DMS79 treated with DMSO at 0.1 percent for 48 hours (cell line): ENCODE results near the gene CPSF3.
"Not testable (repeated sequence)": the region's sequence is repeated elsewhere in the genome, so short reads cannot be mapped to it uniquely, and the experiment has no call there.

Experiments used
- DNase-seq: peaks from one replicate; lab custom pipeline; 2025; lab: John Stamatoyannopoulos, UW

Gene CPSF3

DNA sequence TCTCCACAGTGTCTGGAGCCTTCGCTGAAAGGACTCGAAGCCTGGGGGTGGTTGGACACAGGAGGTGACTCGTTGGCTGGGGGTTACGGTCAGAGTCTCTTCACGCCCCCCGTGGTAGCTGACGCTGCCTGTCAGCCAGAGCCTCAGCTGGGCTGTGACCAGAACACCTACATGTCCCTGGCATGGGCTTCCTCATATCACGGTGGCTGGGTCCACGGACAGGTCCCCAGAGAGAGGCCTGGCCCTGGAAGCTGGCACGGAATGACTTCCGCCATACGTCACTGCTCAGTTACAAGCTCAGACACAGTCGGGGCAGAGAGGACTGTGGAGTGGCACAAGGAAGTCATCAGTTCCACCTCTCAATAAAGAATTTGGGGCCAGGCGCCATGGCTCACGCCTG is 28.6 kb upstream of the CPSF3 start:
- no peak for DNase-seq

DNA sequence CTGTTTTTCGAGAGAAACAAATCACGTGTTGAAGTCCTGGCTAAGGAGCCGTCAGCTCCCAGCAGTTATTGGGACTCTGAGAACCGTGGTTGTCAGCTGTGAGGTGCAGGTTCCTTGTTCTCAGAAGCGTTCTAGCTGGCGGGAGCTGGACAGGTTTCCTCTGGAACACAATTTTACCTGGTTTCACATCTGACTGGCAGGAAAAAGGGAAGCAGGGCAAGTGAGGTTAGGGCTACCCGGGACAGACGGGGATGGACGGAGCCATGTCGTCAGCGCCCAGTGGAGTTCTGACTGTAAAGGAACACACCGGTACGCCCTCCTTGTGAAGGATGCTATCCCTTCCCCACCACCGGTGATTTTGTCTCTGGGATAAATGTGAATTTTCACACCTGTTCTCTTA is 26.3 kb upstream of the CPSF3 start:
- no peak for DNase-seq

DNA sequence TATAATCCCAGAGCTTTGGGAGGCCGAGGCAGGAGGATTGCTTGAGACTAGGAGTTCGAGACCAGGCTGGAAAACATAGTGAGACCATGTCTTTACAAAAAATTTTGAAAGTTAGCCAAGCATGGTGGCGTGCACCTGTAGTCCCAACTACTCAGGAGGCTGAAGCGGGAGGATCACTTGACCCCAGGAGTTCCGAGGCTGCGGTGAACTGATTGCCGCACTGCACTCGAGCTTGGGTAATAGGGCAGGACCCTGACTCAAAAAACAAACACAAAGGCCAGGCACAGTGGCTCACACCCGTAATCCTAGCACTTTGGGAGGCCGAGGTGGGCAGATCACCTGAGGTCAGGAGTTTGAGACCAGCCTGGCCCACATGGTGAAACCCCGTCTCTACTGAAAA is 25.2 kb upstream of the CPSF3 start:
- not testable (repeated sequence) for DNase-seq

DNA sequence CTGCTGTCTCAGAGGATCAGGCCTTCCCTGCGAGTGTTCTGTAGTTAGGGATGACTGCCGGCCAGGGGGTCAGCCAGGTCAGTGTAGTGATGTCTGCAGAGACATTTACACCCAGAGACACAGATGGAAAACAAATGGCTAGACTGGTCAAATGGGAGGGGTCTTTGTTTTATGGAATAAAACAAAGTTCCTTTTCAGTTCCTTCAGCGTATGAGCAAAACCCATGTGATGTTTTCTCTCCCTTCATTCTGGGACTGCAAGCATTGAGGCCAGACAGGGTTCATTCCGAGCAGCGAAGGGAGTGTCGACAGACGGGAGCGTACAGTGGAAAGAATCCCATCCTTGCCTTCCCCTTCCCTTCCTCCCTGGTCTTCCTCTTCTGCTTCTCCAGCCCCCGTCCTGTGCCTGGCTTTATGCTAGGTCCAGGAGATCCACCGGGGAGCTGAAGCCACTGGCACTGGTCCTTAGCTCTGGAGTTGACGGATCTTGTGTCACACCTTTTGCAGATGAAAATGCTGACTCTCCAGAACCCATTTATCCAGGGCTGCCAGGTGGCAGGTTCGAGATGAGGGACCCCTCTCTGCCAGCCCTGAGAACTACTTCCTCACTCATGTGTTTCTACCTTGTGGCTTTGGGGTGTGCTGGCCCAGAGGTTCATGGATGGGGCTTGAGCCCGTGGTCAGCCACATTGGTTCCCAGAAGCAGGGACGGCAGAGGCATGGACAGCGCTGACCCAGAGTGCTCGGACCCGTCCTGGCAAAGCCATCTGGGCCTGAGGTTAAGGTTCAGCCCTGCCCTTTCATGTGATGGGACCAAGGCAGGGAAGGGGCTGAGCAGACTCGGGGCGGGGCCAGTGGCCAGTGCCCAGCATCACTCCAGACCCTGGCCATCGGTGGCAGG is 24.3 kb upstream of the CPSF3 start:
- DNase-seq: no peak

DNA sequence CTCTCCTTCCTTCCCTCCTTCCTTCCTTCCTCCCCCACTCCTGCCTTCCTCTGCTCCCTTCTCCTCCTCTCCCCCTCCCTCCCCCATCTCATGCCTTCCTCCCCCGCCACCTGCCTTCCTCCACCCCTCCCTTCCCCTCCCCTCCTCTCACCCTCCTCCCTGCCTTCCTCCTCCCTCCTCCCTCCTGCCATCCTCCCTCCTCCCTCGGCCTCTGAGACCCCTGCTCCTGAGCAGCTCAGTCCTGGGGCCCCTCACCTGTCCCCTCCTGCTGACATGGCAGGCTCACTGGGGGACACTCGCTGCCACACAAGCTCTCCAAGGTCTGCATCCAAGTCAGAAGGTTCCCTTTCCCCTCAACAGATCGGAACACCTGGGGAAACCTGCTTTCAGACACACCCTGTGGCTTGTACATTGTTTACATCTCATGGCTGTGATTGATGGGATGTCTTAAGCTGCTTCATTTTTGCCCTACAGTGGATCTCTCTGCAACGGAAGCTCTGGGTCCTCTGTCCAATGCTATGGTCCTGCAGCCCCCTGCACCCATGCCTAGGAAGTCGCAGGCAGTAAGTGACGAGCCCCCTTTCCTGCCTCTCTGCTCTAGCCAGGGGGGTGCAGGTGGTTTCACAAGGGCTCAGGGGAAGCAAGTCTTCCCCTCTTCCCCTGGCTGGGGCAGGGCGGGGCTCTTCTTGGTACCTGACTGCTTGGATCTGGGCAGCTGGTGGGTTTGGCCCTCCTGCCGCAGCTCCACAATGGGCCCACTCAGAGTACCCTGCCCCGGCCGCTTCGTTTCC is 23.0 kb upstream of the CPSF3 start:
- DNase-seq: no peak

DNA sequence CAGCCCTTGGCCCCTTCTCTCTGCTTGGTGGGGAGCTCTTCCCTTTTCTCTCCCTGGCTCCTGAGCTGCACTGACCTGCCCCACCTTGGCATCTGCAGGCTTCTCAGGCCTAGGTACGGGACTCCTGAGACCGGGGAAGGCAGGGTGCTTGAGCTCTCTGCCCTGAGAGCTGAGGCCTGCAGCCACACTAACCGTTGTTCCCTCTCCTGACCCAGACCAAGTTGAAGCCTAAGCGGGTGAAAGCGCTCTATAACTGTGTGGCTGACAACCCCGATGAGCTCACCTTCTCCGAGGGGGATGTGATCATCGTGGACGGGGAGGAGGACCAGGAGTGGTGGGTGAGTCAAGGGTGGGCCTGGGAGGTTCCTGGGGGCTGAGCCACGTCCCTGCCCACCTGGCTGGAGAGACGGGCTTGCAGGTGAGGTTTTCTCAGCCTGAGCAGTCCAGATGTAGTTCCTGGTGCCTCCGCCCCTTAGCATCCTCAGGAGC is 22.4 kb upstream of the CPSF3 start:
- no peak for DNase-seq

DNA sequence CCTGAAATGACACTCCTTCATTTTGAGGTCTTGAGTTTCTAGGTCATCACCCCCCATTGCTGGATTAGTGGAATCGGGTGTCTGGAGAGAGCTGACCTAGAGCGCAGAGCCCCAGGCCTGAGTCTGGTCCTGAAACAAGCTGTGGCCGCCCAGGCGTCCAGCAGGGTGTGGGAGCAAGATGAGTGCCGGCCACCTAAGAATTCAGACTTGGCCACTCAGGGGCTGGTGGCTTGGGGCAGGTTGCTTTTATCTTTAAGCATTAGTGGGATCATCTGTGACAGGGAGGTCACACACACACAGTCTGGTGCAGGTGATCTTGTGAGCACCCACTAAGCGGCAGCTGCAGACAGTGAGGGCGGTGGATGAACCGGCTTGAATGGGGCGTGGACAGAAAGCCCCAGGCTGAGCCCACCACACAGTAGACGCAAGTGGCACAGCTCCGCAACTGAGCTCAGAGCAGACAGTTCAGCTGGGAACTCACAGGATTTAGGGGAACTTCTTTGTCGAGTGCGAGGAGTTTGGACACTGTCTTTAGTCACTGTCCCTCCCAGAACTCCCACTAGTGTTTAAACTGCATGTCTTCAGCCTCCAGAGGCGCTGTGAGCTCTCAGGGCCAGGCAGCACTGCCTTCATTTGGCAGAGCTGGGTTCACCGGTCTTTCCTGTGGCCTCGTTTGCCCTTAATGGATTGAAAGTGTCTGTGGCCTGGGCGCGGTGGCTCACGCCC is 21.6 kb upstream of the CPSF3 start:
- no peak for DNase-seq

DNA sequence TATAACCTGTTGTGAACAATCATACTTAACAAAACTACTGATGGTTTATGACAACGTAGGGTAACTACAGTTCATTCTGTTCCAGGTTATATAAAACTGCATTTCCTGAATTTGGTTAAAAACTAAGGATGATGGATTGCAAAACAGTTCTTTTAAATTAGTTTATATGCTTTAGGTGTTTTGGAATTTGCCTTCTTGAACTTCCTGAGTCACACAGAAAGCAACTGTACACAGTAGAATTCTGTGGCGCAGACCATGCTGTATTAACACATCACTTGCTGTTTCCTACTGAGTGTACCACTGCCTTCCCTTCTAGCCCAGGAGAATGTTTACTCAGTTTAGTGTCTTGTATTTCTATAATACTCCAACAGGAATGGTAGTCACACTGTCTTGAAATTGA is 19.5 kb upstream of the CPSF3 start:
- DNase-seq: no peak

DNA sequence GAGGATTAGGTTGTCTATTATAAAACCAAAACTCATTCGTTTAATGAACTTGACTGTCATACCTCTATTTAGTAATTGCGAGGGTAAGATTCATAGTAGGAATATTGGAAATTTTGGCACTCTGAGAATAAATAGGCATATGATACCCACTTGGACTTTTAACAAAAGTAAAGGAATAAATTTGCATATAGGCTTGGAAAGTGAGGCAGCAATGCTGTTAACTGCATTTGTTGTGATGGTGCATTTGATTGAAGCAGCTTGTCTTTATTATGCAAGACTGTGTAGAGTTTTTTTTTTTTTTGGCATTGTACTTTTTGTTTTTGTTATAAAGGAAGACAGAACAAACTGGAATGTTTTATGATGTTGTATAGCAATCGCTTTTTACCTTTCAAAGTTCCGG is 19.0 kb upstream of the CPSF3 start:
- no peak for DNase-seq

DNA sequence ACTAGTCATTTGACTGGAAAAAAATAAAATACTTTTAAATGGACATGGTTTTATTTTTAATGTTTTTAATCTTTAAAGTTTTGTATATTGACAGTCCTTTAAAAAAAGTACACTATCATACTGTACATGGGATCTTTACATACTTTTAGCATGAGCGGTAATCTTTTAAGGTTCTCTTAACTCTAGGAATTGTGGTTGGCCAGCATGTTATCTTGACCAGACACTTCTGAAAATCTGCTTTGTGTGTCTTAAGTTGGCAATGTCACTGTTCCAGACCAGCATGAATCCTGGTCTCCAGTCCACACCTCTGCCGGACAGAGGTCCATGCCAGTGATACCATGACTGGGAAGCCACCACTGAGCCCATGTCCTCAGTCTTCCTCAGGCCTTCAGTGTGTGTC is 17.8 kb upstream of the CPSF3 start:
- no peak for DNase-seq

DNA sequence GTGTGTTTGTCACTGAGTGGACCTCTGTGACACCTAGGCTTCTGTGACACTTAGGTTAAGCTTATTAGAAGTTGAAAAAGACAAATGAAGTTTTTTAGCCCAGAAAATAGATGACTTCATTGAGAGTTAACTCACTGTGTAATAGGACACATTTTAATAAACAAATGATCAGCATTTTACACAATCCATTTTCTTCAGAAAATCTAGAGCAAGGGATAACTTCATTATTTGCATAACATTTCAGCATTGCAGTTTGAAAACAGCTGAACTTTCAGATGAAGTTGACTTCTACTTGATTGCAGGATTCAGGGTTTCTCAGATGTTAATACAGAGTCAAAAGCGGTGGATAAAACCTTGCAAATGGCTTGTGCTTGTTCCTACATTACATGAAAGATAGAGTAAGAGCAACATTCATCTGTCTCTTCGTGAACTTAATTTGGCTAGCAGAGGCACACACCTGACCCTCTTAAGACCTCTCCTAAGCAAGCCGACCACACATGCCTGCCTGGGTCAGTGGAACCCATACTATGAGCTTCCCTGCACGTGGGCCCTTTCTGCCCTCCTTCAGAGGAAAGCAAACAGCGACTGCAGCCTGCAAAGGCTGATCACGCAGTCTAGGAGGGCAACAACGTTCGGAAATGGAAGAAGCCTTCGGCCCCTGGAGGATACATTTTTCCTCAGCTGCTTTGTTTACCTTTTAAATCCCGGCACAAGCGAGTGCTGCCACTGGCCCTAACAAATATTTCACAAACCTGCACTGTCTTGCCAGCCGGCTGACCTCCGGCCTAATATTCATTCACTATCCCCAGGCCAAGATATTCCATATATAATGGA is 16.7 kb upstream of the CPSF3 start:
- DNase-seq: no peak

DNA sequence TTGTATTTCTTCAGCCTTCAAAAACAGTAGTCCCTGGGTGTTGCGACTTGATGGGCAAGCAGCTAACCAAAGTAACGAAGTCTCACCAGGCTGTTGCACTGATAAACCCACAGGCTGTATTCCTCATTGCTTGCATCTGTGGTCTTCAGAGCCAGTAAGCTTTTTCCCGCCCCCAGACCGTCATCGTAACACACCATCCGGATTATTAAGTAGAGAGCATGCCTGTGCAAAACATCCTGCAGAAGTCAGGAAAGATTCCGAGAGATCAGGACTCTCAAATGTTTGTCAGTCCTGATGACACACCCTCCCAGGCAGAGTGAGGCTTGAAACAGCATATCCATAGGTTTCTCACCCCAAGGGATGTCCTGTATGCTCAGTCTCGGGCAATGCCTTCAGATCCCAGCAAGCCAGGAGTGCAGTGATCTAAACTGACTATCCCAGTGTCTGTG is 16.1 kb upstream of the CPSF3 start:
- no peak for DNase-seq

DNA sequence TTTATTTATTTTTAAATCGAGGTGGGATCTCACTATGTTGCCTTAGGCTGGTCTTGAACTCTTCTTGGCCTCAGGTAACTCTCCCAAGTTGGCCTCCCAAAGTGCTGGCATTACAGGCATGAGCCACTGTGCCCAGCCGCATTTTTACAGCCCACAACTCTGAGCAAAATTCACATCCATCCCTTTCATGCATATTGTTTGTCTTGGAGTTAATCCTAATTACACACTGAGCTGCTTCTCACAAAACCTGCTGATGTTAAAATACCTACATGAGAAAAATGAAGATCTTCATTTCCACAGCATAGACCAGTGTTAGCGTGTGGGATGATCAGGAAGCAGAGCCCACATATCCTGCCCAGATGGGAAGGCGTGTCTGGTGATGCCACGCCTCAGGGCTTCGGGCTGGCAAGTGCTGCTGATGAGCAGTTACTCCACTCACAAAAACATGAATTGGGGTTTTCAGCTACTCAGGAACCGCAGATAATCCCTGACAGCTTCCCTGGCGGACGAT is 14.8 kb upstream of the CPSF3 start:
- DNase-seq: no peak

DNA sequence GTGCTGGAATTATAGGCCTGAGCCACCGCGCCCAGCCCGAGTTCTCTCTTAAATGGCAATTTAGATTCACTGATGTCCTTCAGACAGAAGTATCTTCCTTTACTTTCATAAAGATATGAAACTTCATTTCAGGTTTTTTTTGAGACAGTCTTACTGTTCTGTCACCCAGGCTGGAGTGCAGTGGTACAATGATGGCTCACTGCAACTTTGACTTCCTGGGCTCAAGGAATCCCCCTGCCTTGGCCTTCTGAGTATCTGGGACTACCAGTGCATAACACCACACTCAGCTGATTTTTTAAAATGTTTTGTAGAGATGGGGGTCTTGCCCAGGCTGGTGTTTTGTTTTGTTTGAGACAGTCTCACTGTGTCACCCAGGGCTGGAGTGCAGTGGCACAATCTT is 13.3 kb upstream of the CPSF3 start:
- no peak for DNase-seq

DNA sequence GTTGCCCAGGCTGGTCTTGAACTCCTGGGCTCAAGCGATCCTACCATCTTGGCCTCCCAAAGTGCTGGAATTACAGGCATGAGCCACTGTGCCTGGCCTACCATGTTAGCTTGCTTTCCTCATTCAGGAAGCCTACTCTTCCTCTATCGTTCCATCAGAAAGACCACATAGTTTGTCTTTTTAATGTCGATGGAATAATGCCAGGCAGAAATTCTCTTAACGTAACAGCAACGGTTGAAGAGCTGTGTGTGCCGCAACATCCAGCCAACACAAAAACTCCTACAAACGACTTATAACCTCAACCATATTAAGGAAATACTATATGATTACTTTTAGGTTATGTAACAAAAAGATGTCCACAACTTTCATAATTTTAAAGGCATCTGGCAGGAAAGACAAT is 10.7 kb upstream of the CPSF3 start:
- no peak for DNase-seq

DNA sequence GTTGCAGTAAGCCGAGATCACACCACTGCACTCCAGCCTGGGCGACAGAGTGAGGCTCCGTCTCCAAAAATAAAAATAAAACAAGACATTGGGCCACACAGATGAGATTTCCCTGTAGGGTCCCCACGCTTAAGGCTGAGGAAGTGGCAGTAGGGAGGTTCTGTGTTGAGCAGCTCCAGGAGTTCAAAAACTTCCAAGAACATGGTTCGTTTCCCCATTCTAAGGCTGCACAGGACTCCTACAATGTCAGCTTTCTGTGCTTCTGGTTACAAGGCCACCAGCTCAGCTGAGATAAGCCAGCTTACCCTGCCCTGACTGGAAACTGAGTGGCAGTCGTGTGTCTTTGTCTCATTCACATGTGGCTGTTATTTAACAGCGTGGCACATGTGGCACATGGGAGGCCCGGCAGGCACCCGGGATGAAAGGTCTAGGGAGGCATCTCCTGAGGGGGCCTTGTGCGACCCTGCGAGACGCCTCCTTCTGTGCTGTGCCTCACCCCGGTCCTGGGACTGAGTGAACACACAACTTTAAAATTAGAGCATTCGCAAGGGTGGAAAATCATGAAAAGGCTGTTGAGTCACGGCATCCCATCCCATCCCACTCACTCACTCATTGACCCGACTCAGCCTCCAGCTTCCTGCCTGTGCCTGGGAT is 7.8 kb upstream of the CPSF3 start:
- no peak for DNase-seq

DNA sequence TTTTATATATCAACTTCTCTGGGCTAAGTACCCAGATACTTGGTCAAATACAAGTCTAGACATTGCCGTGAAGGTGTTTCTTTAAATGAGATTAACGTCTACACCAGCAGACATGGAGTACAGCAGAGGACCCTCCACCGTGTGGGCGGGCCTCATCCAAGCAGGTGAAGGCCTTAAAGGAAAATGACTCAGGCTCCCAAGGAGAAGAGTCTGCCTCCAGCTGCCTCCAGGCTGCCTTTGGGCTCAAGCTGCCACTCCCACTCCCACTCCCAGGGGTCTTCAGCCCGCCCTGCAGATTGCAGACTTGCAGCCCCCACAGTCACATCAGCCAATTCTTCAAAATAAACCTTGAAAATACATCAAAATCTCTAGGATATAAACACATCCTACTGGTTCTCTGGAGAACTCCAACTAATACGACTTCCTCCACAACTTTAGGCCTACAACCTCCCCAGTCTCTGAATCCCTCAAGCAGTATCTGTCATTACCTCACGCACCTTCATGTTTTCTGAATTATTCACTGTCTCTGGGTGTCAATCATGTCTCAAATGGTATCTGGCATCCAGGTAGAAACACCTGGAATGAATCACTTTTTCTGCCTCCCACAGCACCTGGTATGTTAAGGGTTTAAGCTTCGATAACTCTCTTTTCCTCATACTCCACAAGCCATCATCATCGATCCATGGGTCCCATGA is 7.0 kb upstream of the CPSF3 start:
- DNase-seq: no peak

DNA sequence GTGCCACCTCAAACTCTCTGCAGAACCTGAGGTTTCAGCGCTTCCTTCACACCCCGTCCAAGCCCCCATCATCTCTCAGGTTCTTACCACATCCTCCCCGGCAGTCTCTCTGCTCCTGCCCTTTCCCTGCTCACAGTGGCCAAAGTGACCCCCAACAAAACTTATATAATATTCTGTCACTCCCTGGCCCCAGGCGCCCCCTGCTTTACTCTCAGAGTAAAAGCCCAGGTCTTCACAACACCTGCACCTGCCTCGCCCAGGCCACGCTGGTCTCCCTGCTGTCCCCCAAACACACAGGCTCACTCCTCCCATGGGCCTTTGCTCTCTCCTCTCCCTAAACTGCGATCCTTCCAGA is 6.5 kb upstream of the CPSF3 start:
- no peak for DNase-seq

DNA sequence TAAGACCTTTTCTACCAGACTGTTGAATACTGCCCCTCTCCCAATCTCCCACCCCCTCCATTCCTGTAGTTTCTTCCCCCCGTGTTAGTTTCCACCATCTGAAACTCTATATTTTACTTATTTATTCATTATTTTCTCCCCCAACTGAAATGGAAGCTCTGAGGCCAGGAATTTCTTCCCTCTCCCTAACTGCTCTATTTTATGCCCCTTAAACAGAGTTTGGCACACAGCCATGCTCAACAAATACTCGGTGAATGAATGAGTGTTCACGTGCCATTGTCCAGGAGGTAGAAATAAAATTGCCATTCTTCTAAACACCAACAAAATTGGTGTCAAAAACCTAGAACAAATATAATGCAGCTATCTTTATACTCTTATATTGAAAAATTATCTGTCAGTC is 5.7 kb upstream of the CPSF3 start:
- DNase-seq: peak; percentile 95

DNA sequence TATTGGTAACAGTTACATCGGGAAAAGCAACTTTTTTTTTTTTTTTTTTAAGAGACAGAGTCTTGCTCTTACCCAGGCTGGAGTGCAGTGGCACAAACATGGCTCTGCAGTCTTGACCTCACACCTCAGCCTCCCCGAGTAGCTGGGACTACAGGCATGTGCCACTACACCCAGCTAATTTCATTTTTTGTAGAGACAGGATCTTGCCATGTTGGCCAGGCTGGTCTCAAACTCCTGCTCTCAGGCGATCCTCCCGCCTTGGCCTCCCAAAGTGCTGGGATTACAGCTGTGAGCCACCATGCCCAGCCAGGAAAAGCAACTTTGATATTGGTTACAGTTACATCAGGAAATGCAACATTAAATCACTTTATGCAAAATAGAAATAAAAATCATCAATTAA is 4.7 kb upstream of the CPSF3 start:
- DNase-seq: no peak
